Neural cell (in vitro differentiated cells): ENCODE results near the gene KRT32. TPM values are rescaled to one million over a fixed set of nuclear protein-coding genes. Genes with fewer than 3 reads are reported as not detected.

Experiments
- H2AFZ ChIP-seq: fragments of 200-600, 300-800 bp; sonication (generic), shearing (Covaris generic); 2 replicates; pipeline ENCODE4 v1.6.0; 2014; ENCODE audit warnings: low read depth, mild to moderate bottlenecking, antibody characterized with exemption, low read length, moderate library complexity
- H3F3A ChIP-seq: fragments of 200-600 bp; shearing (Covaris generic); 2 replicates; pipeline ENCODE4 v1.6.1; 2016; ENCODE audit warnings: mild to moderate bottlenecking, moderate library complexity, mixed read lengths, antibody characterized with exemption, low read length; ENCODE audit not compliant: insufficient read depth, poor library complexity, severe bottlenecking
- H3K27ac ChIP-seq: fragments of 200-600, 300-800 bp; sonication (generic), shearing (Covaris generic); 2 replicates; pipeline ENCODE4 v1.5.1; 2014; ENCODE audit warnings: mild to moderate bottlenecking, low read length, moderate library complexity
- H3K27me3 ChIP-seq: fragments of 300-800, 200-600 bp; sonication (generic), shearing (Covaris generic); 2 replicates; pipeline ENCODE4 v1.6.0; 2014; ENCODE audit warnings: mild to moderate bottlenecking, low read depth, low read length, moderate library complexity; ENCODE audit not compliant: insufficient read depth
- H3K36me3 ChIP-seq: fragments of 300-800, 200-600 bp; sonication (generic), shearing (Covaris generic); 2 replicates; pipeline ENCODE4 v1.5.1; 2014; ENCODE audit warnings: mild to moderate bottlenecking, antibody characterized with exemption, low read length, moderate library complexity; ENCODE audit not compliant: insufficient read depth
- H3K4me2 ChIP-seq: fragments of 300-800, 200-600 bp; sonication (generic), shearing (Covaris generic); 2 replicates; pipeline ENCODE4 v1.6.0; 2014; ENCODE audit warnings: mild to moderate bottlenecking, low read length
- H3K4me3 ChIP-seq: fragments of 300-800, 200-600 bp; sonication (generic), shearing (Covaris generic); 2 replicates; pipeline ENCODE4 v1.5.1; 2014; ENCODE audit warnings: mild to moderate bottlenecking, low read length, moderate library complexity
- H3K79me2 ChIP-seq: fragments of 200-600 bp; shearing (Covaris generic); replicated peaks from 2 replicates; pipeline ENCODE4 v1.6.0; 2014; ENCODE audit warnings: mild to moderate bottlenecking, low read length, moderate library complexity; ENCODE audit not compliant: insufficient read depth
- H3K9ac ChIP-seq: fragments of 300-800, 200-600 bp; sonication (generic), shearing (Covaris generic); 2 replicates; pipeline ENCODE4 v1.6.1; 2016; ENCODE audit warnings: mild to moderate bottlenecking, low read length, mixed read lengths
- H3K9me2 ChIP-seq: fragments of 200-600 bp; shearing (Covaris generic); 2 replicates; pipeline ENCODE4 v1.6.1; 2016; ENCODE audit warnings: mild to moderate bottlenecking, low read length, mixed read lengths; ENCODE audit not compliant: insufficient read depth
- H3K9me3 ChIP-seq: fragments of 200-600, 300-800 bp; sonication (generic), shearing (Covaris generic); 2 replicates; pipeline ENCODE4 v1.6.1; 2016; ENCODE audit warnings: mild to moderate bottlenecking, mixed run types, low read length, moderate library complexity, mixed read lengths
- H4K20me1 ChIP-seq: fragments of 200-600 bp; shearing (Covaris generic); 2 replicates; pipeline ENCODE4 v1.6.1; 2016; ENCODE audit warnings: mild to moderate bottlenecking, mixed run types; ENCODE audit not compliant: insufficient read depth
- CTCF ChIP-seq: fragments of 450-650 bp; IDR thresholded peaks from 2 replicates; pipeline ENCODE4 v1.5.1; 2014; ENCODE audit warnings: antibody characterized with exemption, mild to moderate bottlenecking, moderate library complexity; ENCODE audit not compliant: poor library complexity, severe bottlenecking
- EP300 ChIP-seq: fragments of 450-650 bp; conservative IDR thresholded peaks from 2 replicates; pipeline ENCODE4 v1.6.1; 2014; ENCODE audit warnings: antibody characterized with exemption, mild to moderate bottlenecking, moderate library complexity; ENCODE audit not compliant: poor library complexity, severe bottlenecking
- EZH2 ChIP-seq: fragments of 200-600, 300-800 bp; shearing (Covaris generic), sonication (generic); IDR thresholded peaks from 2 replicates; pipeline ENCODE4 v1.6.1; 2014; ENCODE audit warnings: antibody characterized with exemption, low read length, borderline replicate concordance, mild to moderate bottlenecking; ENCODE audit not compliant: insufficient read depth, poor library complexity, severe bottlenecking
- MXI1 ChIP-seq: fragments of 450-650 bp; conservative IDR thresholded peaks from 2 replicates; pipeline ENCODE4 v1.6.1; 2014; ENCODE audit warnings: antibody characterized with exemption, mild to moderate bottlenecking; ENCODE audit not compliant: poor library complexity, severe bottlenecking
- POLR2AphosphoS5 ChIP-seq: IDR thresholded peaks from 2 replicates; pipeline ENCODE4 v1.6.1; 2012
- RAD21 ChIP-seq: fragments of 450-650 bp; conservative IDR thresholded peaks from 2 replicates; pipeline ENCODE4 v1.6.1; 2014; ENCODE audit warnings: antibody characterized with exemption, mild to moderate bottlenecking, moderate library complexity
- REST ChIP-seq: IDR thresholded peaks from 2 replicates; pipeline ENCODE4 v1.6.1; 2012; ENCODE audit warnings: borderline replicate concordance
- SMC3 ChIP-seq: fragments of 450-650 bp; conservative IDR thresholded peaks from 2 replicates; pipeline ENCODE4 v1.6.1; 2014; ENCODE audit warnings: antibody characterized with exemption, mild to moderate bottlenecking, moderate library complexity; ENCODE audit not compliant: poor library complexity
- TAF1 ChIP-seq: IDR thresholded peaks from 2 replicates; pipeline ENCODE4 v1.6.1; 2012; ENCODE audit warnings: low read depth
- polyA plus RNA-seq: library from polyadenylated mRNA; depleted of rRNA; stranded (reverse); fragments of >200 nt; gene quantifications from 2 replicates; pipeline ENCODE4 v1.2.3, GENCODE V29; 2014

Gene KRT32
- polyA plus RNA-seq, 1 donor from 2014 or later = not detected

- H3K4me2 ChIP-seq = no peak overlapping the region
- H3K9ac ChIP-seq = no peak overlapping the region
- no peaks in the 10 kb centered on the region for H3K79me2 ChIP-seq
- H3K27me3 ChIP-seq = no peaks in the 10 kb centered on the region
- no peaks in the 10 kb centered on the region for H3F3A ChIP-seq
- no peaks in the 10 kb centered on the region for H4K20me1 ChIP-seq
- no peaks in the 10 kb centered on the region for H3K36me3 ChIP-seq
- H2AFZ ChIP-seq = no peak overlapping the region
- no peaks in the 10 kb centered on the region for H3K9me3 ChIP-seq
- H3K4me3 ChIP-seq = no peak overlapping the region
- no peak overlapping the region for H3K27ac ChIP-seq
- TF ChIP-seq CTCF (no peak), REST (no peak), RAD21 (no peak), POLR2AphosphoS5 (no peak), EP300 (no peak), MXI1 (no peak), EZH2 (no peak), SMC3 (no peak), TAF1 (no peak)
- H3K9me2 ChIP-seq = no peaks in the 10 kb centered on the region
Observed at GRCh38 chr17:41490000-41490990, 23.1 kb upstream of the KRT32 start.

GRCh38 chr17:41489531-41489930 lies 22.3 kb upstream of the KRT32 start, which contains the start of gene KRT36:
Gene KRT36 (minus strand): TSS chr17:41489910. CDS start chr17:41489864, 46 bp downstream.
- Histone ChIP-seq H3K4me2 (no peak within 1 kb of the TSS), H3F3A (no peaks in the 10 kb centered on the region), H3K27me3 (no peaks in the 10 kb centered on the region), H3K4me3 (no peak within 1 kb of the TSS), H3K27ac (no peak within 1 kb of the TSS), H3K9ac (no peak within 1 kb of the TSS), H3K9me3 (no peaks in the 10 kb centered on the region), H4K20me1 (no peaks in the 10 kb centered on the region), H3K9me2 (no peaks in the 10 kb centered on the region), H2AFZ (no peak within 1 kb of the TSS), H3K36me3 (no peaks in the 10 kb centered on the region), H3K79me2 (no peaks in the 10 kb centered on the region)
- no peak for TF ChIP-seq RAD21
- no peak for TF ChIP-seq MXI1
- no peak for TF ChIP-seq REST
- no peak for TF ChIP-seq SMC3
- no peak for TF ChIP-seq EZH2
